DND-41 (cell line): Measurements from ENCODE around the gene PAFAH2.

ENCODE experiments used
- ATAC-seq: fragments of 200-7000 bp; cut with Tn5 transposase; 3 replicates; pipeline ENCODE4 v1.9.1; 2021; ENCODE audit warnings: low read depth; ENCODE audit not compliant: insufficient read depth
- DNase-seq: peaks from one replicate; pipeline ENCODE4 v3.0.0-alpha.2; 2020
- H2AFZ ChIP-seq: 2 replicates; pipeline ENCODE4 v1.6.0; 2012; ENCODE audit warnings: low read depth, low read length
- H3K27ac ChIP-seq: 2 replicates; pipeline ENCODE4 v1.5.1; 2012; ENCODE audit warnings: low read length, inconsistent platforms
- H3K27me3 ChIP-seq: fragments of 200-600 bp; sonication (generic); 2 replicates; pipeline ENCODE4 v1.6.0; 2012; ENCODE audit warnings: low read length, mild to moderate bottlenecking, inconsistent platforms; ENCODE audit not compliant: insufficient read depth, poor library complexity
- H3K36me3 ChIP-seq: 2 replicates; pipeline ENCODE4 v1.5.1; 2012; ENCODE audit warnings: low read length, inconsistent platforms; ENCODE audit not compliant: insufficient read depth
- H3K4me1 ChIP-seq: 2 replicates; pipeline ENCODE4 v1.5.1; 2012; ENCODE audit warnings: mild to moderate bottlenecking, low read length; ENCODE audit not compliant: insufficient read depth
- H3K4me2 ChIP-seq: 2 replicates; pipeline ENCODE4 v1.6.0; 2012; ENCODE audit warnings: mild to moderate bottlenecking, moderate library complexity, low read length, inconsistent platforms; ENCODE audit not compliant: insufficient read depth
- H3K4me3 ChIP-seq, 2 experiments: fragments of 200-600 bp in 1 of 2; shearing (Covaris generic) in 1 of 2; 2 replicates each; pipeline ENCODE4 v1.5.1; 2012 to 2016; ENCODE audit warnings: inconsistent platforms in 2 of 2, low read length in 2 of 2, mild to moderate bottlenecking in 2 of 2, low read depth in 1 of 2, moderate library complexity in 1 of 2
- H3K79me2 ChIP-seq: 2 replicates; pipeline ENCODE4 v1.6.0; 2012; ENCODE audit warnings: low read length, inconsistent platforms; ENCODE audit not compliant: insufficient read depth
- H3K9ac ChIP-seq: 2 replicates; pipeline ENCODE4 v1.6.0; 2012; ENCODE audit warnings: low read depth, mild to moderate bottlenecking, inconsistent platforms, low read length, moderate library complexity
- H3K9me3 ChIP-seq: 2 replicates; pipeline ENCODE4 v1.5.1; 2012; ENCODE audit warnings: low read length, moderate library complexity, mild to moderate bottlenecking, inconsistent platforms; ENCODE audit not compliant: insufficient read depth, severe bottlenecking
- H4K20me1 ChIP-seq: 2 replicates; pipeline ENCODE4 v1.6.0; 2012; ENCODE audit warnings: low read length; ENCODE audit not compliant: insufficient read depth
- CTCF ChIP-seq: IDR thresholded peaks from 2 replicates; pipeline ENCODE4 v1.5.1; 2012; ENCODE audit warnings: borderline replicate concordance, low read length, moderate library complexity, mild to moderate bottlenecking; ENCODE audit not compliant: poor library complexity, severe bottlenecking; ENCODE audit errors: extremely low read depth
- EZH2 ChIP-seq: IDR thresholded peaks from 3 replicates; pipeline ENCODE4 v1.6.1; 2012; ENCODE audit warnings: borderline replicate concordance, low read depth, mild to moderate bottlenecking, moderate library complexity, low read length, inconsistent platforms; ENCODE audit not compliant: severe bottlenecking

The PAFAH2 gene

GRCh38 chr1:26032656-26033357 is 34.9 kb upstream of the PAFAH2 start:
- DNase-seq: no peak
- TF ChIP-seq EZH2 (no peak), CTCF (no peak)
- H3K9me3 ChIP-seq: no peaks in the 10 kb centered on the region
- no peak overlapping the region for H2AFZ ChIP-seq
- peaks cover 3% of the 10 kb centered on the region for H3K27me3 ChIP-seq
- H3K4me2 ChIP-seq: no peak overlapping the region
- no peaks in the 10 kb centered on the region; the same call in 1 of the 2 replicates for H3K36me3 ChIP-seq
- H4K20me1 ChIP-seq: no peaks in the 10 kb centered on the region; the same call in 1 of the 2 replicates
- no peak overlapping the region for H3K27ac ChIP-seq
- H3K4me1 ChIP-seq: peaks cover 23% of the 10 kb centered on the region
- no peak for ATAC-seq
- no peak overlapping the region for H3K4me3 ChIP-seq
- H3K79me2 ChIP-seq: no peaks in the 10 kb centered on the region
- no peak overlapping the region for H3K9ac ChIP-seq

- Histone ChIP-seq H3K9me3 (no peaks in the 10 kb centered on the region), H3K9ac (no peak overlapping the region), H2AFZ (no peak overlapping the region), H3K27me3 (no peaks in the 10 kb centered on the region), H3K4me3 (no peak overlapping the region), H3K27ac (no peak overlapping the region), H3K36me3 (no peaks in the 10 kb centered on the region; the same call in 1 of the 2 replicates), H3K4me2 (no peak overlapping the region), H3K79me2 (no peaks in the 10 kb centered on the region), H3K4me1 (peaks cover 23% of the 10 kb centered on the region), H4K20me1 (no peaks in the 10 kb centered on the region; the same call in 1 of the 2 replicates)
- no peak for TF ChIP-seq CTCF
- no peak for TF ChIP-seq EZH2
- no peak for ATAC-seq
- no peak for DNase-seq
Observed at GRCh38 chr1:26031611-26032220, 33.9 kb upstream of the PAFAH2 start.

GRCh38 chr1:26031196-26031595 is 33.3 kb upstream of the PAFAH2 start:
- Histone ChIP-seq H3K9ac (no peak overlapping the region), H4K20me1 (no peaks in the 10 kb centered on the region; the same call in 1 of the 2 replicates), H2AFZ (no peak overlapping the region), H3K4me3 (no peak overlapping the region), H3K4me1 (peaks cover 18% of the 10 kb centered on the region), H3K36me3 (no peaks in the 10 kb centered on the region; the same call in 1 of the 2 replicates), H3K27me3 (no peaks in the 10 kb centered on the region), H3K4me2 (no peak overlapping the region), H3K79me2 (no peaks in the 10 kb centered on the region), H3K9me3 (no peaks in the 10 kb centered on the region), H3K27ac (no peak overlapping the region)
- no peak for ATAC-seq
- DNase-seq: no peak
- TF ChIP-seq CTCF (no peak), EZH2 (no peak)
